Endodermal cell (in vitro differentiated cells): ENCODE measurements around the gene OTULIN. TPM values are rescaled to one million over a fixed set of nuclear protein-coding genes. Genes with fewer than 3 reads are reported as not detected.

Source experiments
- DNase-seq: peaks from one replicate; pipeline ENCODE4 v3.0.0-alpha.2; 2017
- H3K27ac ChIP-seq: 2 replicates; pipeline ENCODE4 v1.5.1; 2013; ENCODE audit warnings: mild to moderate bottlenecking, low read depth, low read length, moderate library complexity
- H3K27me3 ChIP-seq: 2 replicates; pipeline ENCODE4 v1.6.1; 2013; ENCODE audit warnings: mild to moderate bottlenecking, low read length, moderate library complexity; ENCODE audit not compliant: insufficient read depth, control insufficient read depth, poor library complexity, severe bottlenecking
- H3K36me3 ChIP-seq: 2 replicates; pipeline ENCODE4 v1.7.0; 2013; ENCODE audit warnings: mild to moderate bottlenecking, low read length, moderate library complexity; ENCODE audit not compliant: control insufficient read depth, insufficient read depth
- H3K4me1 ChIP-seq: one replicate; pipeline ENCODE4 v1.7.0; 2013; ENCODE audit warnings: low read length; ENCODE audit not compliant: control insufficient read depth, insufficient read depth
- H3K4me3 ChIP-seq: 2 replicates; pipeline ENCODE4 v1.5.1; 2013; ENCODE audit warnings: mild to moderate bottlenecking, low read length, moderate library complexity
- H3K9ac ChIP-seq: 2 replicates; pipeline ENCODE4 v1.6.1; 2013; ENCODE audit warnings: mild to moderate bottlenecking, low read length, moderate library complexity; ENCODE audit not compliant: poor library complexity, severe bottlenecking; ENCODE audit errors: extremely low read depth
- H3K9me3 ChIP-seq: 2 replicates; pipeline ENCODE4 v1.6.1; 2013; ENCODE audit warnings: mild to moderate bottlenecking, low read length, moderate library complexity; ENCODE audit not compliant: control insufficient read depth
- H3K27ac Mint-ChIP-seq: 2 replicates; pipeline ENCODE4 v1.8.0; 2020; ENCODE audit warnings: mixed read lengths
- H3K27me3 Mint-ChIP-seq: 2 replicates; pipeline ENCODE4 v1.8.0; 2021; ENCODE audit warnings: mild to moderate bottlenecking, mixed read lengths; ENCODE audit not compliant: insufficient read depth
- H3K36me3 Mint-ChIP-seq: 2 replicates; pipeline ENCODE4 v1.8.0; 2020; ENCODE audit warnings: low read depth, mixed read lengths
- H3K4me1 Mint-ChIP-seq: 2 replicates; pipeline ENCODE4 v1.8.0; 2020; ENCODE audit warnings: mixed read lengths
- H3K4me3 Mint-ChIP-seq: 2 replicates; pipeline ENCODE4 v1.8.0; 2020; ENCODE audit warnings: mild to moderate bottlenecking, moderate library complexity, mixed read lengths
- H3K9me3 Mint-ChIP-seq: 2 replicates; pipeline ENCODE4 v1.8.0; 2020; ENCODE audit warnings: mild to moderate bottlenecking, mixed read lengths
- WGBS, 2 experiments: methylation state at CpG; one replicate each; pipeline versions ENCODE4 v1.1.5 to v1.1.7; 2013; ENCODE audit warnings: missing lambda C conversion rate in 2 of 2, mixed read lengths in 1 of 2; ENCODE audit not compliant: insufficient coverage in 1 of 2, insufficient read length in 1 of 2; 5-methylcytosine and 5-hydroxymethylcytosine counted together
- total RNA-seq, 2 donors: library from RNA; stranded (reverse); fragmentation: NEBNext Ultra II Directional in 1 of 2; extraction: Animal tissue kit (Norgen Biotek cat#: 25700) in 1 of 2; gene quantifications; 2 replicates in 1 of 2; 3 replicates in 1 of 2; pipeline ENCODE4 v1.2.1, GENCODE V29; 2021
- TF ChIP-seq, protein P1 (sequence below): fragments of 200-600 bp; sonication (generic); conservative IDR thresholded peaks from 2 replicates; pipeline ENCODE4 v1.5.0; 2021; ENCODE audit warnings: antibody characterized with exemption, mild to moderate bottlenecking

OTULIN gene
- total RNA-seq, 2 donors from 2014 or later: 36.4 to 43.2 TPM

DNA sequence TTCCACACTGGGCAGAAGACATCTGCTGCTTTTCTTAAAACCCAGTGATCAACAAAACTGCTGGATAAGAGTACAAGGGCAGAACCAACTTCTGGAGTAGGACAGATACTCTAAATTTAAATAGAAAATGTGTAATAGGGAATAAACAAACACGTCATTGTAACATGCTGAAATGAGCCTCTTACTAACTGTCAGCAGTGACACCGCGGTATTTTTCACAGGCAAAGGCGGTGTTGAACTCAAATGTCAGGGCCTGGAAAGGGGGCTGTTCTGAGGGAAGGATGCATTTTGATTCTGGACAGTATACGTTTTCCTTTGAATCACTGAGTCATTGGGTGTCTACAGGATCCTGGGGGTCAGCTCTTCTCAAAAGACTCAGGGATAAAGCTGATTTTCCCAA is 73.5 kb downstream of the OTULIN start:
- no peaks in the 10 kb centered on the region for H3K9me3 ChIP-seq
- H3K9ac ChIP-seq: no peak overlapping the region
- 88 to 96% methylated on average over 2 to 5 of the region's 5 CpGs for WGBS, 2 experiments
- Mint-ChIP-seq H3K9me3 (no peaks in the 10 kb centered on the region), H3K4me1 (peaks cover 2% of the 10 kb centered on the region), H3K27me3 (no peaks in the 10 kb centered on the region), H3K36me3 (peaks cover 3% of the 10 kb centered on the region), H3K27ac (no peak overlapping the region), H3K4me3 (no peak overlapping the region)
- H3K27ac ChIP-seq: no peak overlapping the region
- H3K4me3 ChIP-seq: no peak overlapping the region
- H3K27me3 ChIP-seq: no peaks in the 10 kb centered on the region
- peaks cover 8% of the 10 kb centered on the region for H3K36me3 ChIP-seq
- no peaks in the 10 kb centered on the region for H3K4me1 ChIP-seq
- DNase-seq: no peak
- TF ChIP-seq, protein P1, sequence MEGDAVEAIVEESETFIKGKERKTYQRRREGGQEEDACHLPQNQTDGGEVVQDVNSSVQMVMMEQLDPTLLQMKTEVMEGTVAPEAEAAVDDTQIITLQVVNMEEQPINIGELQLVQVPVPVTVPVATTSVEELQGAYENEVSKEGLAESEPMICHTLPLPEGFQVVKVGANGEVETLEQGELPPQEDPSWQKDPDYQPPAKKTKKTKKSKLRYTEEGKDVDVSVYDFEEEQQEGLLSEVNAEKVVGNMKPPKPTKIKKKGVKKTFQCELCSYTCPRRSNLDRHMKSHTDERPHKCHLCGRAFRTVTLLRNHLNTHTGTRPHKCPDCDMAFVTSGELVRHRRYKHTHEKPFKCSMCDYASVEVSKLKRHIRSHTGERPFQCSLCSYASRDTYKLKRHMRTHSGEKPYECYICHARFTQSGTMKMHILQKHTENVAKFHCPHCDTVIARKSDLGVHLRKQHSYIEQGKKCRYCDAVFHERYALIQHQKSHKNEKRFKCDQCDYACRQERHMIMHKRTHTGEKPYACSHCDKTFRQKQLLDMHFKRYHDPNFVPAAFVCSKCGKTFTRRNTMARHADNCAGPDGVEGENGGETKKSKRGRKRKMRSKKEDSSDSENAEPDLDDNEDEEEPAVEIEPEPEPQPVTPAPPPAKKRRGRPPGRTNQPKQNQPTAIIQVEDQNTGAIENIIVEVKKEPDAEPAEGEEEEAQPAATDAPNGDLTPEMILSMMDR: no peak

DNA sequence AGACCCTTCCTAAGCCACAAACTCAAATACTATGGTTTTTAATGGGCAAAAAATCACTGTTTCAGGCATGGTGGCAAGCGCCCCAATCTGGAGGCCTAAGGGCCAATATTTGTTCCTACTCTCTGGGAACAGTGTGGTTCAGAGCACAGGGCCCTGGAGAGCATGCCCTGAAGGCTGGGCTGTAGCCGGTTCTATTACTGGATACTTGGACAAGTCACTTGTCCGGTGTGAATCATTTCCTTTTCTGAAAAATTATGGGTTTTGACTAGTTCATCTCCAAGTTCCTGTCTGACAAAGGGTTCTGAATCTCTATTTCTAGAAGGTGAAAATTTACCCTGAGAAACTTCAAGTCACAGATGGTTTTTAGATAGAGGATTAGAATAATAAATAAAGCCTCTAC is 75.0 kb downstream of the OTULIN start:
- Mint-ChIP-seq H3K4me3 (no peak overlapping the region), H3K27me3 (no peaks in the 10 kb centered on the region), H3K27ac (no peak overlapping the region), H3K9me3 (no peaks in the 10 kb centered on the region), H3K36me3 (peaks cover 3% of the 10 kb centered on the region), H3K4me1 (peaks cover 2% of the 10 kb centered on the region)
- 92 to 94% methylated on average over 3 of the region's 3 CpGs for WGBS, 2 experiments
- H3K9ac ChIP-seq: no peak overlapping the region
- no peak overlapping the region for H3K27ac ChIP-seq
- TF ChIP-seq, protein P1: no peak
- H3K9me3 ChIP-seq: no peaks in the 10 kb centered on the region
- H3K4me3 ChIP-seq: no peak overlapping the region
- H3K36me3 ChIP-seq: peaks cover 8% of the 10 kb centered on the region
- no peak for DNase-seq
- no peaks in the 10 kb centered on the region for H3K27me3 ChIP-seq
- no peaks in the 10 kb centered on the region for H3K4me1 ChIP-seq

- no peaks in the 10 kb centered on the region for H3K9me3 ChIP-seq
- Mint-ChIP-seq H3K4me1 (peaks cover 2% of the 10 kb centered on the region), H3K9me3 (no peaks in the 10 kb centered on the region), H3K4me3 (no peak overlapping the region), H3K36me3 (peaks cover 3% of the 10 kb centered on the region), H3K27ac (no peak overlapping the region), H3K27me3 (no peaks in the 10 kb centered on the region)
- TF ChIP-seq, protein P1: no peak
- H3K27ac ChIP-seq: peak overlapping the region; percentile 8
- no peak for DNase-seq
- no peaks in the 10 kb centered on the region for H3K4me1 ChIP-seq
- no peak overlapping the region for H3K4me3 ChIP-seq
- H3K9ac ChIP-seq: no peak overlapping the region
- no peaks in the 10 kb centered on the region for H3K27me3 ChIP-seq
- 89 to 91% methylated on average over 5 of the region's 5 CpGs for WGBS, 2 experiments
- H3K36me3 ChIP-seq: peaks cover 8% of the 10 kb centered on the region
These were observed 75.5 kb downstream of the OTULIN start for GRCh38 chr5:14739981-14740380.
